GM06990 (cell line): ENCODE measurements around the gene EPHA10.
A peak's percentile ranks its signal among the peaks of the same experiment; 100 is the strongest.

ENCODE experiments used
- DNase-seq: peaks from one replicate; pipeline ENCODE4 v3.0.0-alpha.2; 2011; ENCODE audit not compliant: insufficient read length; ENCODE audit errors: extremely low read depth
- H3K27me3 ChIP-seq: replicated peaks from 2 replicates; pipeline ENCODE4 v1.6.0; 2011; ENCODE audit warnings: low read length; ENCODE audit not compliant: control insufficient read depth, insufficient read depth
- H3K36me3 ChIP-seq: 2 replicates; pipeline ENCODE4 v1.5.1; 2011; ENCODE audit warnings: low read length; ENCODE audit not compliant: control insufficient read depth, insufficient read depth
- H3K4me3 ChIP-seq: replicated peaks from 2 replicates; pipeline ENCODE4 v1.5.1; 2011; ENCODE audit warnings: low read depth, mild to moderate bottlenecking, control low read depth, low read length
- CTCF ChIP-seq: IDR thresholded peaks from 2 replicates; pipeline ENCODE4 v1.5.1; 2011; ENCODE audit warnings: low read length, control low read depth, mild to moderate bottlenecking, inconsistent platforms; ENCODE audit not compliant: insufficient read depth, poor library complexity, severe bottlenecking

EPHA10 gene

GRCh38 chr1:37764888-37765441 lies at the start of gene EPHA10:
Gene EPHA10 (minus strand): TSS chr1:37765120. CDS start chr1:37765066, 54 bp downstream.
- no peak for TF ChIP-seq CTCF
- peak within 1 kb of the TSS; percentile 53 for H3K4me3 ChIP-seq
- peaks cover 8% of the 10 kb centered on the region for H3K27me3 ChIP-seq
- no peaks in the 10 kb centered on the region for H3K36me3 ChIP-seq
- no peak for DNase-seq

GRCh38 chr1:37814252-37814651 lies 49.3 kb upstream of the EPHA10 start:
- H3K36me3 ChIP-seq = peaks cover 14% of the 10 kb centered on the region
- no peak for DNase-seq
- TF ChIP-seq CTCF = no peak
- no peak overlapping the region for H3K4me3 ChIP-seq
- no peaks in the 10 kb centered on the region for H3K27me3 ChIP-seq

GRCh38 chr1:37813529-37814145 lies 48.7 kb upstream of the EPHA10 start:
- H3K36me3 ChIP-seq = peaks cover 14% of the 10 kb centered on the region
- H3K27me3 ChIP-seq = no peaks in the 10 kb centered on the region
- no peak for TF ChIP-seq CTCF
- H3K4me3 ChIP-seq = no peak overlapping the region
- DNase-seq = no peak

- Histone ChIP-seq H3K4me3 (no peak overlapping the region), H3K36me3 (peaks cover 16% of the 10 kb centered on the region), H3K27me3 (no peaks in the 10 kb centered on the region)
- DNase-seq = peak; percentile 39
- TF ChIP-seq CTCF = peak; percentile 96
Observed at GRCh38 chr1:37811027-37811655, 46.2 kb upstream of the EPHA10 start.

GRCh38 chr1:37809942-37810341 lies 45.0 kb upstream of the EPHA10 start:
- no peak overlapping the region for H3K4me3 ChIP-seq
- TF ChIP-seq CTCF = no peak
- no peak for DNase-seq
- peaks cover 18% of the 10 kb centered on the region for H3K36me3 ChIP-seq
- no peaks in the 10 kb centered on the region for H3K27me3 ChIP-seq
